HepG2 (cell line): ENCODE measurements around the gene UVSSA. TPM values are rescaled to one million over a fixed set of nuclear protein-coding genes. Genes with fewer than 3 reads are reported as not detected.

Experiments
- ATAC-seq: fragments of 200-7000 bp; cut with Tn5 transposase; 3 replicates; pipeline ENCODE4 v1.9.1; 2020; ENCODE audit warnings: mild to moderate bottlenecking, moderate library complexity
- BruUV-seq: library from RNA; stranded (reverse); fragments of 400-500 nt; replicated peaks from 2 replicates; lab custom pipeline; 2021; lab: Mats Ljungman, UMichigan
- CTCF ChIA-PET: fragments of 300-600 bp; formaldehyde crosslinking; extraction: SDS; loops from one replicate; lab custom pipeline; 2021; ENCODE audit warnings: low total read pairs, inconsistent platforms, low intra/inter-chr PET ratio; lab: Yijun Ruan, JAX
- POLR2A ChIA-PET: fragments of 350-600 bp; sonication (Branson Sonifier 250); formaldehyde crosslinking; loops from one replicate; lab custom pipeline; 2020; ENCODE audit warnings: antibody characterized with exemption, inconsistent platforms; lab: Yijun Ruan, JAX
- DNase-seq: peaks from one replicate; pipeline ENCODE4 v3.0.0-alpha.2; 2015; ENCODE audit warnings: low spot score
- FAIRE-seq: peaks from 3 replicates; lab custom pipeline; 2011; peaks lifted over from hg19 to GRCh38; lab: Jason Lieb, UNC
- H2AFZ ChIP-seq: one replicate; pipeline ENCODE4 v1.6.1; 2011; ENCODE audit warnings: low read length, inconsistent platforms
- H3K27ac ChIP-seq: fragments of 300-600 bp; 3 replicates; pipeline ENCODE4 v1.8.0; 2011; ENCODE audit warnings: mixed run types, mild to moderate bottlenecking, mixed read lengths, low read length, inconsistent platforms; ENCODE audit not compliant: insufficient read depth; ENCODE audit errors: extremely low read length
- H3K27me3 ChIP-seq, 2 experiments: fragments of 200-600 bp in 1 of 2; 2 replicates in 1 of 2; 3 replicates in 1 of 2; pipeline versions ENCODE4 v1.6.0 to v1.8.0; 2011; ENCODE audit warnings: low read length in 2 of 2, mild to moderate bottlenecking in 2 of 2, moderate library complexity in 2 of 2, inconsistent platforms in 1 of 2; ENCODE audit not compliant: insufficient read depth in 2 of 2, control insufficient read depth in 1 of 2
- H3K36me3 ChIP-seq, 2 experiments: fragments of 200-600 bp in 1 of 2; replicated peaks in 1 of 2; 2 replicates in 1 of 2; 3 replicates in 1 of 2; pipeline versions ENCODE4 v1.5.1 to v1.8.0; 2011; ENCODE audit warnings: low read length in 2 of 2, inconsistent platforms in 1 of 2; ENCODE audit not compliant: insufficient read depth in 2 of 2, control insufficient read depth in 1 of 2
- H3K4me1 ChIP-seq: 2 replicates; pipeline ENCODE4 v1.5.1; 2012; ENCODE audit warnings: low read length, inconsistent platforms; ENCODE audit not compliant: insufficient read depth
- H3K4me2 ChIP-seq: 2 replicates; pipeline ENCODE4 v1.6.0; 2011; ENCODE audit warnings: low read depth, low read length, inconsistent platforms
- H3K4me3 ChIP-seq, 3 experiments: fragments of 200-600 bp in 1 of 3; sonication (generic), shearing (Covaris generic) in 1 of 3; replicated peaks in 1 of 3; 2 replicates each; pipeline ENCODE4 v1.5.1; 2011 to 2016; ENCODE audit warnings: low read length in 3 of 3, inconsistent platforms in 2 of 3, low read depth in 2 of 3, mild to moderate bottlenecking in 2 of 3, control low read depth in 1 of 3, mixed read lengths in 1 of 3; ENCODE audit not compliant: insufficient read depth in 1 of 3
- H3K79me2 ChIP-seq: one replicate; pipeline ENCODE4 v1.6.1; 2011; ENCODE audit warnings: low read length, inconsistent platforms; ENCODE audit not compliant: insufficient read depth
- H3K9ac ChIP-seq: 2 replicates; pipeline ENCODE4 v1.6.0; 2011; ENCODE audit warnings: mild to moderate bottlenecking, low read depth, low read length, inconsistent platforms; ENCODE audit not compliant: insufficient read depth
- H3K9me3 ChIP-seq: 2 replicates; pipeline ENCODE4 v1.5.1; 2012; ENCODE audit warnings: mild to moderate bottlenecking, low read length
- H4K20me1 ChIP-seq: 2 replicates; pipeline ENCODE4 v1.6.0; 2011; ENCODE audit warnings: inconsistent platforms, mild to moderate bottlenecking, low read length, moderate library complexity; ENCODE audit not compliant: insufficient read depth
- ERF ChIP-seq: IDR thresholded peaks from 2 replicates; pipeline ENCODE4 v1.6.1; 2018; ENCODE audit warnings: missing biosample characterization, missing genetic modification reagents
- KAT7 ChIP-seq: IDR thresholded peaks from 2 replicates; pipeline ENCODE4 v1.6.1; 2018; ENCODE audit warnings: borderline replicate concordance, missing compliant biosample characterization
- YEATS2 ChIP-seq: sonication (generic); formaldehyde crosslinking; IDR thresholded peaks from 2 replicates; pipeline ENCODE4 v1.4.0; 2020; ENCODE audit warnings: missing genetic modification reagents, borderline replicate concordance
- ZNF143 ChIP-seq: sonication (generic); formaldehyde crosslinking; IDR thresholded peaks from 2 replicates; pipeline ENCODE4 v1.4.0; 2020; ENCODE audit warnings: missing genetic modification reagents
- WGBS: methylation state at CpG from one replicate; pipeline ENCODE4 v1.1.6; 2017; ENCODE audit warnings: low lambda C conversion rate; 5-methylcytosine and 5-hydroxymethylcytosine counted together
- in situ Hi-C: cut with HindIII; loops from 2 replicates; pipeline ENCODE4 v1.10.0; 2017; ENCODE audit warnings: low pct_unique_long_range_greater_than_20kb; ENCODE audit not compliant: extremely low pct_ligation_motif_present
- intact Hi-C: fragments of 100-400 bp; cut with micrococcal nuclease; formaldehyde crosslinking; loops from one replicate; pipeline ENCODE4 v1.10.0; 2022; ENCODE audit not compliant: unreplicated experiment
- polyA plus RNA-seq, 8 experiments: library from polyadenylated mRNA; depleted of rRNA in 3 of 8; stranded (reverse) in 7 of 8; unstranded in 1 of 8; fragments of >200 nt; fragmentation: Illumina TruSeq in 4 of 8; extraction: Trizol in 4 of 8; gene quantifications; 2 replicates each; pipeline versions ENCODE4 v1.2.1 to v1.2.3, GENCODE V29; 2011 to 2016; ENCODE audit warnings: low read depth in 4 of 8, missing spikeins in 1 of 8, mixed read lengths in 1 of 8; ENCODE audit not compliant: insufficient read depth in 1 of 8
- total RNA-seq, 5 experiments: library from RNA; depleted of rRNA; stranded (reverse); fragments of >200 nt; fragmentation: Illumina TruSeq; extraction: Trizol; gene quantifications; 2 replicates each; pipeline ENCODE4 v1.2.3, GENCODE V29; 2016; ENCODE audit warnings: low read depth in 1 of 5
- TF ChIP-seq, protein P1 (sequence below): sonication (generic); formaldehyde crosslinking; IDR thresholded peaks from 2 replicates; pipeline ENCODE4 v1.8.1; 2023; ENCODE audit warnings: mild to moderate bottlenecking, inconsistent platforms, moderate library complexity, missing genetic modification reagents, borderline replicate concordance

Gene UVSSA
- total and polyA plus RNA-seq, 2 of the 13 experiments (the other 11 are each of a cell fraction or from before 2014, with no cell fraction given): 4.6 to 8.4 TPM

- TF ChIP-seq, protein P1, sequence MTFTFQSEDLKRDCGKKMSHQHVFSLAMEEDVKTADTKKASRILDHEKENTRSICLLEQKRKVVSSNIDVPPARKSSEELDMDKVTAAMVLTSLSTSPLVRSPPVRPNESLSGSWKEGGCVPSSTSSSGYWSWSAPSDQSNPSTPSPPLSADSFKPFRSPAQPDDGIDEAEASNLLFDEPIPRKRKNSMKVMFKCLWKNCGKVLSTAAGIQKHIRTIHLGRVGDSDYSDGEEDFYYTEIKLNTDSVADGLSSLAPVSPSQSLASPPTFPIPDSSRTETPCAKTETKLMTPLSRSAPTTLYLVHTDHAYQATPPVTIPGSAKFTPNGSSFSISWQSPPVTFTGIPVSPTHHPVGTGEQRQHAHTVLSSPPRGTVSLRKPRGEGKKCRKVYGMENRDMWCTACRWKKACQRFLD (CRISPR knock-in tag): no peak
- TF ChIP-seq, all 625 proteins: peak for 0
These were observed 58.8 kb downstream of the UVSSA start (continued) for GRCh38 chr4:1405636-1406393.

GRCh38 chr4:1406394-1406980, 59.5 kb downstream of the UVSSA start, which contains the start of gene NKX1-1:
TSS of gene NKX1-1 (minus strand) at chr4:1406442. CDS start at chr4:1406442, 0 bp downstream.
- no TSS peak for BruUV-seq
- DNase-seq: no peak
- Histone ChIP-seq H3K27ac (no peak within 1 kb of the TSS), H2AFZ (no peak within 1 kb of the TSS), H3K9ac (no peak within 1 kb of the TSS), H3K79me2 (no peaks in the 10 kb centered on the region), H3K36me3 (no peaks in the 10 kb centered on the region), H3K4me3 (no peak within 1 kb of the TSS), H3K9me3 (no peaks in the 10 kb centered on the region), H4K20me1 (no peaks in the 10 kb centered on the region), H3K4me1 (no peaks in the 10 kb centered on the region), H3K27me3 (peaks cover 4 to 10% of the 10 kb centered on the region in 2 experiments), H3K4me2 (no peak within 1 kb of the TSS)
- in situ Hi-C loops (no loop called here), intact Hi-C loops (no loop called here)
- CTCF ChIA-PET: no interaction called here
- POLR2A ChIA-PET: no interaction called here
- no peak for FAIRE-seq
- no peak for ATAC-seq
- TF ChIP-seq ZNF143 (CRISPR knock-in tag): no peak
- TF ChIP-seq ERF (CRISPR knock-in tag): no peak
- no peak for TF ChIP-seq YEATS2
- TF ChIP-seq KAT7 (CRISPR knock-in tag): no peak
- 80% methylated on average over 67 of the region's 91 CpGs for WGBS
